ENCODE results near the gene PITPNB.

DNA sequence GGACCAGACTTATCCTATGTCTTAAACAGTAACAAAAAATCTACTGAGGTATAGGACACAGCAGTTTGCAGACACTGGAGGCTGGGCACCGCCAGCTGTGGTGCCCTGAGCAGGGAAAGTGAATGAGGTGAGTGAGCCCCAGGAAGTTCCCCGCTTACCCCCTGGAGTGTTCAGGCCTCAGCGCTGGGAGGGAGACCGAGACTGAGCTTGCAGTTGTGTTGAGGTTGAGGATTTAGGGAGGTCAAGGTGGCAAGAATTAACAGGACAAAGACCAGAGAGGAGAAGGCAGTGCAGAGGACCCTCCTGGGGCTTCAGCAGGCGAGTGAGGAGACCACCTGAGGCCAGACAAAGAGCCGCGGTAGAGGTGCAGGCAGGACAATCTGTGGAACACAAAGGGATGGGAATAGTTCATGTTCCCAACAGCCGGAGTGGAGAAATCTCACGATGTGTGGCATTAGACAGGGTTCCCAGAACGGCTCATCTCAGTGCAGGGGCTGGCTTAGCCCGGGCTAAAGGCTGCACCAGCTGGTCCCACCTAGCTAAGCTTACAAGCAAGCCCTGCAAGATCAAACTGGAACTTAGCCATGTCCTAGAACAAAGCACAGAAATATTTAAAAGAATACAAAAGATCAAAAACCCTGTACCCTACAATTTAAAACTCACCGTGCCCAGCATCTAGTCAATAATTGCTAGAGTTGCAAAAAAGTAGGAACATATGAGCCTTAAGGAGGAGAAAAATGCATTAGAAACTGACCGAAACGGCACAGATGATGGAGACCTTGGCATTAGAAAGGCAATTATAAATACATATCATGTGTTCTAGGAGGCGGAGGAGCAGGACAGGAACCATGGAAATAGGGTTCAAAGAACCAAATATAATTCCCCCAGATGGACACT is 47.4 kb upstream of the PITPNB start:
- TF ChIP-seq EZH2 (IDR thresholded peaks at IDR 0.05; ENCODE audit: low read depth, unreplicated experiment), result no peak
- TF ChIP-seq CTCF (conservative IDR thresholded peaks at IDR 0.05; ENCODE audit: low read depth in 2 of 2), result no peak
- no peak for TF ChIP-seq JUNB (IDR thresholded peaks at IDR 0.05; ENCODE audit: unreplicated experiment)
- no peak for TF ChIP-seq NANOG (IDR thresholded peaks at IDR 0.05; ENCODE audit: borderline replicate concordance)
- TF ChIP-seq, protein P1, sequence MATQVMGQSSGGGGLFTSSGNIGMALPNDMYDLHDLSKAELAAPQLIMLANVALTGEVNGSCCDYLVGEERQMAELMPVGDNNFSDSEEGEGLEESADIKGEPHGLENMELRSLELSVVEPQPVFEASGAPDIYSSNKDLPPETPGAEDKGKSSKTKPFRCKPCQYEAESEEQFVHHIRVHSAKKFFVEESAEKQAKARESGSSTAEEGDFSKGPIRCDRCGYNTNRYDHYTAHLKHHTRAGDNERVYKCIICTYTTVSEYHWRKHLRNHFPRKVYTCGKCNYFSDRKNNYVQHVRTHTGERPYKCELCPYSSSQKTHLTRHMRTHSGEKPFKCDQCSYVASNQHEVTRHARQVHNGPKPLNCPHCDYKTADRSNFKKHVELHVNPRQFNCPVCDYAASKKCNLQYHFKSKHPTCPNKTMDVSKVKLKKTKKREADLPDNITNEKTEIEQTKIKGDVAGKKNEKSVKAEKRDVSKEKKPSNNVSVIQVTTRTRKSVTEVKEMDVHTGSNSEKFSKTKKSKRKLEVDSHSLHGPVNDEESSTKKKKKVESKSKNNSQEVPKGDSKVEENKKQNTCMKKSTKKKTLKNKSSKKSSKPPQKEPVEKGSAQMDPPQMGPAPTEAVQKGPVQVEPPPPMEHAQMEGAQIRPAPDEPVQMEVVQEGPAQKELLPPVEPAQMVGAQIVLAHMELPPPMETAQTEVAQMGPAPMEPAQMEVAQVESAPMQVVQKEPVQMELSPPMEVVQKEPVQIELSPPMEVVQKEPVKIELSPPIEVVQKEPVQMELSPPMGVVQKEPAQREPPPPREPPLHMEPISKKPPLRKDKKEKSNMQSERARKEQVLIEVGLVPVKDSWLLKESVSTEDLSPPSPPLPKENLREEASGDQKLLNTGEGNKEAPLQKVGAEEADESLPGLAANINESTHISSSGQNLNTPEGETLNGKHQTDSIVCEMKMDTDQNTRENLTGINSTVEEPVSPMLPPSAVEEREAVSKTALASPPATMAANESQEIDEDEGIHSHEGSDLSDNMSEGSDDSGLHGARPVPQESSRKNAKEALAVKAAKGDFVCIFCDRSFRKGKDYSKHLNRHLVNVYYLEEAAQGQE (IDR thresholded peaks at IDR 0.05; ENCODE audit: unreplicated experiment), result no peak
- no peak for TF ChIP-seq POLR2AphosphoS5 (IDR thresholded peaks at IDR 0.05; ENCODE audit: low read depth)
- no peak for TF ChIP-seq CREB1 (CRISPR knock-in tag; IDR thresholded peaks at IDR 0.05; ENCODE audit: low read depth)
- TF ChIP-seq EZH2phosphoT487 (IDR thresholded peaks at IDR 0.05; ENCODE audit: unreplicated experiment), result no peak
- TF ChIP-seq, protein P2, sequence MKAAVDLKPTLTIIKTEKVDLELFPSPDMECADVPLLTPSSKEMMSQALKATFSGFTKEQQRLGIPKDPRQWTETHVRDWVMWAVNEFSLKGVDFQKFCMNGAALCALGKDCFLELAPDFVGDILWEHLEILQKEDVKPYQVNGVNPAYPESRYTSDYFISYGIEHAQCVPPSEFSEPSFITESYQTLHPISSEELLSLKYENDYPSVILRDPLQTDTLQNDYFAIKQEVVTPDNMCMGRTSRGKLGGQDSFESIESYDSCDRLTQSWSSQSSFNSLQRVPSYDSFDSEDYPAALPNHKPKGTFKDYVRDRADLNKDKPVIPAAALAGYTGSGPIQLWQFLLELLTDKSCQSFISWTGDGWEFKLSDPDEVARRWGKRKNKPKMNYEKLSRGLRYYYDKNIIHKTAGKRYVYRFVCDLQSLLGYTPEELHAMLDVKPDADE (IDR thresholded peaks at IDR 0.05), result no peak
